ENCODE data around the gene CYP4A11. TPM values are rescaled to one million over a fixed set of nuclear protein-coding genes. Genes with fewer than 3 reads are reported as not detected.
"Not testable (repeated sequence)": the region's sequence is repeated elsewhere in the genome, so short reads cannot be mapped to it uniquely, and the experiment has no call there.

Gene CYP4A11
- total RNA-seq, 3 donors from 2014 or later = 0.30 TPM; not detected in 2

DNA sequence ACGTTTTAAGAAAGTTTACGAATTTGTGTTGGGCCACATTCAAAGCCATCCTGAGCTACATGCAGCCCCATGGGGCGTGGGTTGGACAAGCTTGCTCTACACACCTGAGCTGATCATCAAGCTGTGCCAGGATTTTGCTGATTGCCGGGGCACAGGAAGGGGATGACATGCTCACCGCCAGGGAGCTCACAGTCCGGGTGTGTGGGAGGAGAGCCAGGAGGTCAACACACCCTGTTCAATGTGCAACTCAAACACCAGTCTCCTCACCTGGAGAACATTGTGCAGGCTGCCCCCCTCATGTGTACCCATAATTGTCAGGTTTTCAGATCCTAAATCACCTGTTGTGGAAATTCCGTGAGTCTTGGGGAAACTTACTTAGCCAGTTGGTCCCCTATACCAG is 969 bp downstream of the CYP4A11 start:
- Mint-ChIP-seq H3K27me3 (ENCODE audit: low read depth) (peaks cover 11% of the 10 kb centered on the region), H3K9me3 (no peaks in the 10 kb centered on the region), H3K4me1 (ENCODE audit: low read depth) (no peaks in the 10 kb centered on the region), H3K4me3 (no peak overlapping the region), H3K36me3 (ENCODE audit: insufficient read depth) (no peaks in the 10 kb centered on the region)
- DNase-seq (no peak), ATAC-seq (no peak)

DNA sequence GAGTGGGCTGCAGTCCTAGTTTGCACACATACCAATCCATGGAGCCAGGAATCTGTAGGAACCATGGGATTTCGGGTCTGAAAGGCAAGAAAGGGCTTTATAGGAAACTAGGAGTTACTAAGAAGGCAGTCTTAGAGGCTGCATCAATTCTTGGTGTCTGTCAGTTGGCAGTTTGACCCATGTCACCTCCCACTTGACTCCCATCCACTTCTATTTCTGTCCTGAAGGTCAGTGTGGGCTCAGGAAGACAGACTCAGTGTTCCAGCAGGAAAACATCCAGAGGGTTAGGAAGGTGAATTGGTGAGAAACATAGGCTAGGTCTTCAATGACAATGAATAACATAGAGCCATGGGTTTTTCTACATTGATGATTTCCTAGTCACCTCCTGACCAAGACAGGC is 4.0 kb downstream of the CYP4A11 start:
- ATAC-seq = no peak
- Mint-ChIP-seq H3K9me3 (no peaks in the 10 kb centered on the region), H3K27me3 (ENCODE audit: low read depth) (peaks cover 3% of the 10 kb centered on the region), H3K36me3 (ENCODE audit: insufficient read depth) (no peaks in the 10 kb centered on the region), H3K4me1 (ENCODE audit: low read depth) (no peaks in the 10 kb centered on the region), H3K4me3 (no peak overlapping the region)
- no peak for DNase-seq

DNA sequence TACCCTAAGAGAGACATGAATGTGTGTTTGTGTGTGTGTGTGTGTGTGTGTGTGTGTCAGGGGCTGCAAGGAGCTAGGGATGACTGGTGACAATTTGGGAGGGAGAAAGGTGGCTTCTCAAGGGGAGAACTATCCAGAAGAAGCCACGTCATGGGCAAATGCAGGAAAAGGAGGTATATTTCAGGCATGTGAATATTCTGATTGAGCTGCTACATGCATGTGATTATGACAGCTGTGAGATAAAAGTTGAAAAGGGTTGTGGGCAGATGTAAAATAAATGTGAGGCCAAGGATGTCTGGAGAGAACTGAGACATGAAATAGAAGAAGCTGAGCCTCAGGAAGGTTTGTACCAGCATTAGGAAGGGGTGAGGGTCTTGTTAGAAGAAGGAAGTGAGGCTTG is 4.5 kb downstream of the CYP4A11 start:
- no peaks in the 10 kb centered on the region for H3K4me1 Mint-ChIP-seq (ENCODE audit: low read depth)
- no peaks in the 10 kb centered on the region for H3K36me3 Mint-ChIP-seq (ENCODE audit: insufficient read depth)
- DNase-seq (no peak), ATAC-seq (no peak)
- peaks cover 3% of the 10 kb centered on the region for H3K27me3 Mint-ChIP-seq (ENCODE audit: low read depth)
- no peak overlapping the region for H3K4me3 Mint-ChIP-seq
- H3K9me3 Mint-ChIP-seq = no peaks in the 10 kb centered on the region

DNA sequence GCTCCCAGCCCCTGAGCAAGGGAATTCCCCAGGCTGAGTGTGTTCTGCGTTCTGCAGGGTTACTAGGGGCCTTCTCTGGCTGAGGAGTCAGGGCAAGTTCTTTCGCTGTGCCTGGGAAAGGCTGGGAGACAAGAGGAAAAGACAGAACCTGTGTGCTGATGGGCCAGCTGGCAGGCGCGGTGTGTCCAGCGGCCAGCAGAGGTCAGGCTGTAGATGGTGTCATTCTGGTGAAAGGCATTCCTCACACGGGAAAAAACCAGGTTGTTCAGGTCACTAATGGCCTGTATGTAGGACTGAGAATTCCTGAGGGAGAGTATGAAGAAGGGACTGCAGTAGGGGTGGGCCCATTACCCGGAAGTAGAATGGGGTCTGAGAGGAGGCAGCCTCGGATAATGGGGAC is 6.4 kb downstream of the CYP4A11 start:
- not testable (repeated sequence) for H3K27me3 Mint-ChIP-seq (ENCODE audit: low read depth)

DNA sequence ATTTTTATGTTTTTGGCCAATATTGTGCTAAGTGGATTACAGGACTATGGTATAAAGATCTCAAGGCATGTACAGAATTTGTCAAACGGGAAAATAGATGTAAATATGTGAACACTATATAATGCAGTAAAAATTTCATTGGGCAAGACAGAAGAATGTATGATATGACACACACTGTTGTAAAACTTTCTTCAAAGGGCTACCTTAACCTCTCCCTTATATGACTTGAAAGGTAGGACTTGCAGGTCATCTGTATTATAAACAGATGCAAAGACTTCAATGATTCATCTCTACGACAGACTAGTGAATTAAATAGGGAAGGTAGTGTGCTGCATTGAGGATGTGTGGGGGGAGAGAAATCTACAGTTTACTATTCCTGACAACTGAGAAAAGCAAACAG is 9.3 kb downstream of the CYP4A11 start:
- H3K4me1 Mint-ChIP-seq (ENCODE audit: low read depth); DNase-seq; H3K9me3 Mint-ChIP-seq; ATAC-seq; H3K36me3 Mint-ChIP-seq (ENCODE audit: insufficient read depth); H3K4me3 Mint-ChIP-seq: not testable (repeated sequence)
- H3K27me3 Mint-ChIP-seq (ENCODE audit: low read depth) = peaks cover 16% of the 10 kb centered on the region

More for the DNA sequence above, 6.4 kb downstream of the CYP4A11 start:
- not testable (repeated sequence) for ATAC-seq; H3K9me3 Mint-ChIP-seq; H3K36me3 Mint-ChIP-seq (ENCODE audit: insufficient read depth); H3K4me3 Mint-ChIP-seq; DNase-seq; H3K4me1 Mint-ChIP-seq (ENCODE audit: low read depth)

DNA sequence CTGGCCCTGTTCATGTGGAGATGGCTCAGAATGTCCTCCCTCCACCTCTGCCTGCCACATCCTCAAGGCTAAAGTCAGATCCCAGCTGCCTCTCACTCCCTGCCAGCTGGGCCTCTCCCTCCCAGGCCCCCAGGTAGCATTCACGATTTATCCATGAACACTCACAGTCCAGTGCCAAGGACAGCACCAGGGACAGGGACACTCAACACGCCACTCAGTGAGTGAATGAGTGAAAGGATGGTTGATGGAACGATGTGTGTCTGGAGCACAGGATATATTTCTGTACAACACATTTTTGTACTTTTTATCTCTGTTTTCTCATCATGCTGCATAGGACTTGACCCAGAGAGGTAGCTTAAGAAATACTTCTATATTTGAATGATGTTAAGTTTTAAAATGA is 10.1 kb downstream of the CYP4A11 start:
- H3K4me3 Mint-ChIP-seq = no peak overlapping the region
- H3K27me3 Mint-ChIP-seq (ENCODE audit: low read depth) = peaks cover 19% of the 10 kb centered on the region
- H3K4me1 Mint-ChIP-seq (ENCODE audit: low read depth) = no peaks in the 10 kb centered on the region
- DNase-seq (no peak), ATAC-seq (no peak)
- H3K9me3 Mint-ChIP-seq = no peaks in the 10 kb centered on the region
- H3K36me3 Mint-ChIP-seq (ENCODE audit: insufficient read depth) = no peaks in the 10 kb centered on the region

DNA sequence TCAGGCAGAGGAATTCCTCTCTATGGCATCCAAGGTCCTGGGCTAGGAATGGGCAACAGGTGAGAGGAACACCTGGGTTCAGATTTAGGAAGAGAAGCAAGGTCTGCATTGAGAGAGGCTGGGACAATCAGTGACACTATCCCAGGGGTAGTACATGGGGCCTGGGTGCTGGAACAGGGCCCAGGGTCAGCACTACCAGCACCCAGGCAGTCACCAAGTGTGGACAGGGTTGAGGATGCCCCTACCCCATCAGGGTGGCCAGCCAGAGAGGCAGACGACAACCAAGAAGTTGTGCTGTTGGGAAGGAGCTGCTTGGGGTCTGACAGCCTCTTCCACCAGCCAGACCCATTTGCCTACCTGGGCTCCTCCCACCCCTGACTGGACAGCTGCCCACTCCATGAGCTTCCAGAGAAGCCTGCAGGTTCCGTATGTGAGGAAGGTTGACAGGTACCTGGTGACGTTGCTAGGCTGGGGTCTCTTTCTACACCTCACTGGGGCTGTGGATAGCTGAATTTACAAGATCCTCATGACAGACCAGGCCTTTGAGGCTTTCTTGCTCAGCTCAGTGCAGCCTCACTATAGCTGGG is 13.9 kb downstream of the CYP4A11 start:
- H3K36me3 Mint-ChIP-seq (ENCODE audit: insufficient read depth) = no peaks in the 10 kb centered on the region
- H3K27me3 Mint-ChIP-seq (ENCODE audit: low read depth) = peaks cover 27% of the 10 kb centered on the region
- no peak for ATAC-seq

DNA sequence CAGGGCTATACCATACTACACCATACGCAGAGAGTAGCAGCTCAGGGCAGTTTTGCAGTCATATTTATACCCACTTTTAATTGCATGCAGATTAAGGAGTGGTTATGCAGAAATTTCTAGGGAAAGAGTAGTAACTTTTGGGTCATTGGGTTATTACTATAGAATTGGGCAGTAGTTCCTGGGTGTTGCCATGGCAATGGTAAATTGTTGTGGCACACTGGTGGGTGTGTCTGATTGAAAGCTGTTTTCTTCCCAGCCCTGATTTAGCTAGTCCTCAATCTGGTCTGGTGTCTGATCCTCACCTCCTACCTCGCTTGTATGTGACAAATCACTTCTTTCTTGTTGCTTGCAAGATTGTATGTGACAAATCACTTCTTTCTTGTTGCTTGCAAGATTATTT is 30.5 kb downstream of the CYP4A11 start:
- no peaks in the 10 kb centered on the region for H3K4me1 Mint-ChIP-seq (ENCODE audit: low read depth)
- no peak for DNase-seq
- H3K4me3 Mint-ChIP-seq = no peak overlapping the region
- H3K27me3 Mint-ChIP-seq (ENCODE audit: low read depth) = no peaks in the 10 kb centered on the region
- peaks cover 22% of the 10 kb centered on the region for H3K9me3 Mint-ChIP-seq
- H3K36me3 Mint-ChIP-seq (ENCODE audit: insufficient read depth) = no peaks in the 10 kb centered on the region
- no peak for ATAC-seq

More for the DNA sequence above, 13.9 kb downstream of the CYP4A11 start:
- Mint-ChIP-seq H3K4me3 (no peak overlapping the region), H3K4me1 (ENCODE audit: low read depth) (no peaks in the 10 kb centered on the region), H3K9me3 (peaks cover 8% of the 10 kb centered on the region)
- no peak for DNase-seq

DNA sequence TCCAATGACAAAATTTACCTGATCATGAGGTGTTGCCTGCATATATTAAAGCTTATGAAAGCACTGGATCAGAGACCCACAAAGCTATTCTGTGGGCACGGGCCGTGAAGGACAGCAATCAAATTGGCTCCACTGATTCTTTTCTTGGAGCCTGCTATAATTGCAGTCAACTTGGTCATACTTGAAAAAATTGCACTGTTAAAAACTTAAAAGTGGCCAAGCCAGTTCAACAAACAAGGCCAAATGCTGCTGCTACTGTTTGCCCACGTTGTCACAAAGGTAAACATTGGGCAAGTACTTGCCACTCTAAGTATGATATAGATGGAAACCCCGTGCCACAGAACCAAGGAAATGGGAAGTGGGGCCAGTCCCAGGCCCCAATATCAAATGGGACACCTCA is 37.8 kb downstream of the CYP4A11 start:
- Mint-ChIP-seq H3K36me3 (ENCODE audit: insufficient read depth) (no peaks in the 10 kb centered on the region), H3K4me1 (ENCODE audit: low read depth) (no peaks in the 10 kb centered on the region), H3K27me3 (ENCODE audit: low read depth) (peaks cover 7% of the 10 kb centered on the region), H3K4me3 (no peak overlapping the region), H3K9me3 (peaks cover 28% of the 10 kb centered on the region)
- ATAC-seq (no peak), DNase-seq (no peak)

DNA sequence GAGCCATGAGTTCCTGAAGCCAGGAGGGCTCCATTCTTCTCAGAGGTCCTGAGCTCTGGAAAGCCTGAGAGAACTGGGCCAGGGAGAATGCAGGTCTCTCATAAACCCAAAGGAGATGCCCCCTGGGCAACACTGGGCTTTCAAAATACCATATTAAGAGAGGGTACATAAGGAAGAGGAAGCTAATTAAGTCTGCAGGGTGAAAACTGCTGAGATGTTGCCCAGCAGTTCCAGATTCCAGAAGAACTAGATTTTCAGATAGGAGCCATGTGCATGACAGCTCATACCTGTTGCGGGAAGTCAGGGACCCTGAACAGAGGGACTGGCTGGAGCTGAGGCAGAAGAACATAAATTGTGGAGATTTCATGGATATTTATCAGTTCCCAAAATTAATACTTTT is 40.9 kb downstream of the CYP4A11 start:
- Mint-ChIP-seq H3K4me3 (no peak overlapping the region), H3K9me3 (peaks cover 11% of the 10 kb centered on the region), H3K27me3 (ENCODE audit: low read depth) (peaks cover 7% of the 10 kb centered on the region), H3K4me1 (ENCODE audit: low read depth) (no peaks in the 10 kb centered on the region), H3K36me3 (ENCODE audit: insufficient read depth) (no peaks in the 10 kb centered on the region)
- no peak for ATAC-seq
- DNase-seq = no peak

DNA sequence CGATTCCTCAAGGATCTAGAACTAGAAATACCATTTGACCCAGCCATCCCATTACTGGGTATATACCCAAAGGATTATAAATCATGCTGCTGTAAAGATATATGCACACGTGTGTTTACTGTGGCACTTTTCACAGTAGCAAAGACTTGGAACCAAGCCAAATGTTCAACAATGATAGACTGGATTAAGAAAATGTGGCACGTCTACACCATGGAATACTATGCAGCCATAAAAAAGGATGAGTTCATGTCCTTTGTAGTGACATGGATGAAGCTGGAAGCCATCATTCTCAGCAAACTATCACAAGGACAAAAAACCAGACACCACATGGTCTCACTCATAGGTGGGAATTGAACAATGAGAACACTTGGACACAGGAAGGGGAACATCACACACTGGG is 59.6 kb downstream of the CYP4A11 start:
- H3K27me3 Mint-ChIP-seq (ENCODE audit: low read depth); H3K36me3 Mint-ChIP-seq (ENCODE audit: insufficient read depth); DNase-seq; H3K4me1 Mint-ChIP-seq (ENCODE audit: low read depth); H3K4me3 Mint-ChIP-seq; ATAC-seq; H3K9me3 Mint-ChIP-seq: not testable (repeated sequence)

Other genes starting within 250 kb of the CYP4A11 start
- 10 to 100 TPM; 46.8 to 48.6 (median 48.4) TPM for gene EFCAB14, start 222.4 kb downstream of the CYP4A11 start, total RNA-seq
- gene CYP4B1, start 142.4 kb downstream of the CYP4A11 start, total RNA-seq = under 1 TPM; 0.16 to 0.53 (median 0.20) TPM
- not detected for gene CYP4X1, start 82.2 kb upstream of the CYP4A11 start, total RNA-seq
- gene CYP4Z1, start 125.8 kb upstream of the CYP4A11 start, total RNA-seq = not detected
- not detected for gene CYP4A22, start 196.0 kb upstream of the CYP4A11 start, total RNA-seq
- not detected for gene PDZK1IP1, start 248.6 kb upstream of the CYP4A11 start, total RNA-seq